Stimulated activated CD8-positive, alpha-beta memory T cell treated with anti-CD3 and anti-CD28 coated beads, Interleukin-12 subunit alpha, Interleukin-12 subunit beta, amount 100 ng/mL, for 1 hour (primary cell): ENCODE measurements around the gene CD300A.
"Not testable (repeated sequence)": the region's sequence is repeated elsewhere in the genome, so short reads cannot be mapped to it uniquely, and the experiment has no call there.

Experiments
- DNase-seq: peaks from one replicate; pipeline ENCODE4 v3.0.0-alpha.2; 2020; ENCODE audit warnings: low read depth

CD300A gene

GRCh38 chr17:74478420-74479100 is 12.1 kb downstream of the CD300A start:
- DNase-seq = no peak

DNA sequence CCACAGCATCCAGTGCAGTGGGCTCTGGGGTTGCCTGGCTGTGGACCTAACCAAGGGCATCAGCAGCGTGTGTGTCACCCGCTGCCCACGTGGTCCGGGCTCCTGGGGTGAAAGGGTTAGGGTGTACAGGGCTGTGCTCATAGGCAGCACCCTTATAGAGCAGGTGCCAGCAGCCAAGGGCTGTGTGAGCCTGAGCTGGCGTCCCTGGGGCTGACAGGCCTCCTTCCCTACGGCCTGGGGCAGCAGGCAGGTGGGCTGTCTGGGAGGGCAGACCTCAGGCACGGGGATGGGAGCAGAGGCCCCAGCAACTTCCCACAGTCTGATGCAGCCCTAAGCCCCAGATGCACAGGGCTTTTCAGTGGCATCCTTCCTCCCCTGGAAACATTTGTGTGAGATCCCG is 13.9 kb downstream of the CD300A start:
- DNase-seq = no peak

DNA sequence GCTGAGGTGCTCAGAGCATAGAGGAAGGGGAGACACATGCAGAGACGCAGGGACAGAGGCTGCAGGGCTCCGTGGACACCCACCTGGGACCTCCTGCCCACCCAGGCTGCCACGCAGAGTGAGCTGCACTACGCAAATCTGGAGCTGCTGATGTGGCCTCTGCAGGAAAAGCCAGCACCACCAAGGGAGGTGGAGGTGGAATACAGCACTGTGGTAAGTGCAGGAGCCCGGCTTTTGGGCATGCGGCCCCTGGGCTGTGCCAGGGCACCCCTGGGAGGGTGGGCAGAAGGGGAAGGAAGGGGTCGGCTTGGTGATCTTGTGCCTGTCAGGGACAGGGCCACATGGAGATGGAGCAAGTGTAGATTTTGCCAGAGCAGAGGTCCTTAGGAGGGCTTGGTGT is 15.2 kb downstream of the CD300A start:
- DNase-seq = no peak

GRCh38 chr17:74484066-74484465 is 17.6 kb downstream of the CD300A start:
- no peak for DNase-seq

DNA sequence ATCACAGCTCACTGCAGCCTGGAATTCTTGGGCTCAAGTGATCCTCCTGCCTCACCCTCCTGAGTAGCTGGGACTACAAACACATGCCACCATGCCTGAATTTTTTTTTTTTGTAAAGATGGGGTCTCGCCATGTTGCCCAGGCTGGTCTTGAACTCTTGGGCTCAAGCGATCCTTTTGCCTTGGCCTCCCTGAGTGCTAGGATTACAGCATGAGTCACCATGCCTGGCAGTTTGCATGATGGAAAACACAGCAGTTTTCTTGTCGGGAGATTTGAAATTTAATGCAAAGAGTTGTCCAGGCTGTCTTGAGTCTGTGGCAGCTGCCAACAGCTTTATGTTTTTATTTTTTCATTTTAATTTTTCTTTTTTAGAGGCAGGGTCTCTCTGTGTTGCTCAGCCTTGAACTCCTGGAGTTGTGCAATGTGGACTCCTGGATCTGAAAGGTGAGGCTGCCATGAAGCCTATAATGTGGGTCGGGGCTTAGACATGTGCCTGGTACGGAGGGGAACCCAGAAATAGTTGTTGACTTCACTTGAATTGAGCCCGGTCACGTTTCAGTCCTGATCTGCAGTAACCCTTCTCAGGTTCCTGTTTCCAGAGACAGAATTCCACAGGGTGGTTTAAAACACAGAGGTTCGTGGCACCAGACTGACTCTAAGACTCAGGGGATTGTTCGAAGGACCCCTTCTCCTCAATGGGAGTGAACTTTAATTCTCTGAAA is 18.7 kb downstream of the CD300A start:
- DNase-seq = no peak

DNA sequence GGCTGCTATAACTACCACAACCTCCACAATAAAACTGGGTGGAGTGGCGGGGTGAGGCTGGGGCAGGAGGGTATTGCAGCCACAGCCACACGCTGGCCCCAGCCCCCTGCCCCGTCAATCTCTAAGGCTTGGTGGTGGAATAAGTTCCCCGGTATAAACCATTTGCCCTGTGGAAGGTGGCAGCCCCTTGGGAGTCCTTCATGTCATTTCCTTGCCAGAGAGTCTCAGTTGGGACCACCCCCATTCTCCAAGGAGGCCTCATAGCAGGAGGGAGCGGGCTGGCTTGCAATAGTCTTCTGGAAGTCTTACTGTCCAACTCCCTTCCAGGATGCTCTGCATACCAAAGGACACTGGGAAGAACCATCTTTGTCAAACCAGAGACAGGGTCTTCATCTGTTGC is 19.4 kb downstream of the CD300A start:
- DNase-seq = no peak

DNA sequence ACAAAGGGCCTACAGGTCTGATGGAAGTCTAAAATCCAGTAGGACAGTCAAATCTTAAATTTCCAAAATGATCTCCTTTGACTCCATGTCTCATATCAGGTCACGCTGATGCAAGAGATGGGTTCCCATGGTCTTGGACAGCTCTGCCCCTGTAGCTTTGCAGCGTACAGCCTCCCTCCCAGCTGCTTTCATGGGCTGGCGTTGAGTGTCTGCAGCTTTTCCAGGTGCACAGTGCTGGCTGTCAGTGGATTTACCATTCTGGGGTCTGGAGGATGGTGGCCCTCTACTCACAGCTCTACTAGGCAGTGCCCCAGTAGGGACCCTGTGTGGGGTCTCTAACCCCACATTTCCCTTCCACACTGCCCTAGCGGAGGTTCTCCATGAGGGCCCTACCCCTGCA is 21.8 kb downstream of the CD300A start:
- not testable (repeated sequence) for DNase-seq

DNA sequence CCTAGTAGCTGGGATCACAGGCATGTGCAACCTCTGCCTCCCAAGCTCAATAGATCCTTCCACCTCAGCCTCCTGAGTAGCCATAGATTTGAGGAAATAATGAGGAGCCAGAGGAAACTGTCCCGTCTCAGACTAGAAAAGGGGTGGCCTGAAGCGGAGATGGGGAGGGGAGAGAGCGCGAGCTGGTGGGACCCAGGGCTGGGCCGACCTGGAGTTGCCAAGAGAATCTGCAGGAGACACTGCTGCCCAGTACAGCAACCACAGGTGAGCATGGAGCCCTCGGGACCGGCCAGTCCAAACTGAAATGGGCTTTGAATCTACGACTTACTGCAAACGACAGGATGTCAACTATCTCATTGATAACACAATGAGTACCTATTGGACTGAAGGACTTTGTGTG is 24.3 kb downstream of the CD300A start:
- no peak for DNase-seq

DNA sequence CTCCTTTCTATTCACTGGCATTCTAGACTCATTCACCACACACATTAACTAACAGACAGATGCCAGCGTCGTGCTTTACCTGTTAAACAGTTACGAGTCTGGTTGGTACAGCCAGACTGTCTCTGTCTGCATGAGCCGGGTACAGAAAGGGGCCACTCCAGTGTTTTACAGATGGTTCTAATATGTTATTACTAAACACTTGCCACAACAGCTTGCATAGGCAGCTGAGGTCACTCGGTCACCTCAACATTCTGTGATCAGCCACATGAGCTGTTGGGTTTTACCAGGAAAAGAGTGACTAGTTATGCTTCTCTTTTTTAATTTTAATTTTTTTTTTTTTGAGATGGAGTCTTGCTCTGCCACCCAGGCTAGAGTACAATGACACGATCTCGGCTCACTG is 25.2 kb downstream of the CD300A start:
- no peak for DNase-seq

GRCh38 chr17:74493331-74493833 is 26.9 kb downstream of the CD300A start:
- DNase-seq = peak; percentile 58

DNA sequence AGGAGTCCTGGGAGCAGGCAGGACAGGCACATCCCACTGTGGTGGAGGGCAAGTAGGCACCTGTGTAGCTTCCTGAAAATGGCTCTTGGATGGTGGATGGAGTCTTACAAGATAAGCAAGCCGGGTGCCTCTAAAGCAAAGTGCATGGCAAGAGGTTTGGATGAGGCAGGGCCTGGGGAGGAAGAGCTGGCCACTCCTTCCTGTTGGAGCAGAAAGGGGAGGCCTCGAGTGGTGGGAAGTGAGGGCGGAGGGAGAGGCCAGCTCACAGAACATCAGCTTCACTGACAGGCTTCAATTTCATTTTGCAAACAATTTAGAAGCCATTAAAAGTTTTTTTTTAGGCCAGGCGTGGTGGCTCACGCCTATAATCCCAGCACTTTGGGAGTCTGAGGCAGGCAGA is 31.0 kb downstream of the CD300A start:
- DNase-seq = no peak

DNA sequence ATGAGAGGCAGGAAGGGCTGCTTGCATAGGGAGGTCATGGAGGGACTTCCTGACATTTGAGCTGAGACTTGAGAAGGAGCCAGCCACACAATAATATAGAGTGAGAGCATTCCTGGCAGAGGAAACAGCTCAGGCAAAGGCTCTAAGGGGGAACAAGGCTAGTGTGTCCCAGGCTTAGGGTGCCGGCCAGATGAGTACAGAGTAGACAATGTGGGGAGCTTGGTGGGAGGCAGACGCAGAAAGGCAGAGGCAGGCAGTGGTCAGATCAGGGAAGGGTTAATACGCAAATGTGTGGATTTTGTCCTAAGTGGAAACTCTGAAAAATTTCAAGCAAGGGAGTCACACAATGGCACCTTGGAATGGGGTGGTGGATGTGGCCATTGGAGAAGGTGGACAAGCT is 33.6 kb downstream of the CD300A start:
- DNase-seq = no peak

DNA sequence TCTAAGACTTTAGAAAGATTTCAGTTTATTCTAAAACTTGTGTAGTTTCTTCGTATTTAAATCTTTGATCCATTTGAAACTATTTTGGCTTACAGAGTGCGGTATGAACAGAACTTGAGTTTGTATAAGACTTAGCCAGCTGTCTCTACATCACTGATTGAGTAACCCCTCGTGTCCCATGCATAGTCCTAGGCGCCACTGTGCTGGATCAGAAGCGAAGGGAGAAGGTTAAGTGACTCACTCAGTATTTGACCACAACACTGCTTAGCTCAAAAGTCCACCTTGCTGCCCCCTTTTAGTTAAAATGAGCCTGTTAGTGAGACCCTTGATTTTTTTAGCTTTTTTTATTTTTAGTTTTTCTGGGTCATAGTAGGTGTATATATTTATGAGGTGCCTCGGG is 36.4 kb downstream of the CD300A start:
- DNase-seq = no peak

DNA sequence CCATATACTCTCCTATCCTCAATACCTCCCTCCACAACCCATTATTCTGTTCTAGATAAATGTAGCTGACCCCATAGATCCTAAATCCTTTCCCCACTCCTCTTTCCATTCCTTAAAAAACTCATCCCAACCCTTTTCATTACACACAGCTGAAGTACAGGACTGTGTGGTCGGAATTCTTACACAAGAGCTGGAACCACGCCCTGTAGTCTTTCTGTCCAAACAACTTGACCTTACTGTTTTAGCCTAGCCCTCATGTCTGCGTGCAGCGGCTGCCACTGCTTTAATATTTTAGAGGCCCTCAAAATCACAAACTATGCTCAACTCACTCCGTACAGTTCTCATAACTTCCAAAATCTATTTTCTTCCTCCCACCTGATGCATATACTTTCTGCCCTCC is 37.5 kb downstream of the CD300A start:
- not testable (repeated sequence) for DNase-seq

DNA sequence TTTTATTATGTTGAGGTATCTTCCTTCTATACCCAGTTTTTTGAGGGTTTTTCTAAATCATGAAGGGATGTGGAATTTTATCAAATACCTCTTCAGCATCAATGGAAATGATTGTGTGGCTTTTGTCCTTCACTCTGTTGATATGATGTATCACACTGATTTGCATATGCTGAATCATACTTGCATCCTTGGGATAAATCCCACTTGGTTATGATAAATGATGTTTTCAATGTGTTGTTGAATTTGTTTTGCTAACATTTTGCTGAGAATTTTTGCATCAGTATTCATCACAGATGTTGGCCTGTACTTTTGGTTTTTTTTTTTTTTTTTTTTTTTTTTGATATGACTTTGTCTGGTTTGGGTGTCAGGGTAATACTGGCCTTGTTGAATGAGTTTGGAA is 41.7 kb downstream of the CD300A start:
- no peak for DNase-seq

GRCh38 chr17:74512036-74512435 is 45.6 kb downstream of the CD300A start:
- DNase-seq = no peak

DNA sequence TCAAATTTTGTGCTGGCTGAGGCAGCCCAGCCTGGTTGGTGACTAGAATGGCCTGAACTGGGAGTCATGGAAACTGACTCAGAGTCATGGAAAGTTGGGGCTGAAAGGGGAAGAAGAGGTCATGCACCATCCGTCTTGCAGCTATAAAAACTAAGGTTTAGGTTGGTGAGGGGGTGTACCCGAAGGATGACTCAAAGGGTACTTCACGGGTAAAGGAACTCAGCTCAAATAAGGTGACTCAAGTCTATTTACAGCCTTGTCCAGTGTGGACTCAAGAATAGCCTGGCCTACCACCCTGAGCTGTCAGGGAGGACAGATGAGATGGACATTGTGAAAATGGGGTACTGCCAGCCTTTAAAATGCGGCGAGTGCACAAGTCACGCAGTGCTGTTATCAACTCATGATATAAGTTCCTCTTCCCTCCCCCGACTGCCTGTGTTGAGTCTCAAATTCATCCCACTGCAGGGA is 46.2 kb downstream of the CD300A start:
- no peak for DNase-seq

DNA sequence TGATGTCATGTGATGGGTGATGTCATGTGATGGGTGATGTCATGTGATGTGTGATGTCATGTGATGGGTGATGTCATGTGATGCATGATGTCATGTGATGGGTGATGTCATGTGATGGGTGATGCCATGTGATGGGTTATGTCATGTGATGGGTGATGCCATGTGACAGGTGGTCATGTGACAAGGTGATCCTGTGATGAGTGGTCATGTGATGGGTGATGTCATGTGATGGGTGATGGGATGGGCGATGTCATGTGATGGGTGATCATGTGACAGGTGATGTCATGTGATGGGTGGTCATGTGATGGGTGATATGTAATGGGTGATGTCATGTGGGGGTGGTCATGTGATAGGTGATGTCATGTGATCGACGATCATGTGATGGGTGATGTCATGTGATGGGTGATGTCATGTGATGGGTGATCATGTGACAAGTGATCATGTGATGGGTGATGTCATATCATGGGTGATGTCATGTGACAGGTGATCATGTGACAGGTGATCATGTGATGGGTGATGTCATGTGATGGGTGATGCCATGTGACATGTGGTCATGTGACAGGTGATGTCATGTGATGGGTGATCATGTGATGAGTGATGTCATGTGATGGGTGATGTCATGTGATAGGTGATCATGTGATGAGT is 47.7 kb downstream of the CD300A start:
- DNase-seq = peak; percentile 28

GRCh38 chr17:74514632-74515334 is 48.3 kb downstream of the CD300A start:
- no peak for DNase-seq

- no peak for DNase-seq
Measured at GRCh38 chr17:74515941-74516340, 49.5 kb downstream of the CD300A start.

DNA sequence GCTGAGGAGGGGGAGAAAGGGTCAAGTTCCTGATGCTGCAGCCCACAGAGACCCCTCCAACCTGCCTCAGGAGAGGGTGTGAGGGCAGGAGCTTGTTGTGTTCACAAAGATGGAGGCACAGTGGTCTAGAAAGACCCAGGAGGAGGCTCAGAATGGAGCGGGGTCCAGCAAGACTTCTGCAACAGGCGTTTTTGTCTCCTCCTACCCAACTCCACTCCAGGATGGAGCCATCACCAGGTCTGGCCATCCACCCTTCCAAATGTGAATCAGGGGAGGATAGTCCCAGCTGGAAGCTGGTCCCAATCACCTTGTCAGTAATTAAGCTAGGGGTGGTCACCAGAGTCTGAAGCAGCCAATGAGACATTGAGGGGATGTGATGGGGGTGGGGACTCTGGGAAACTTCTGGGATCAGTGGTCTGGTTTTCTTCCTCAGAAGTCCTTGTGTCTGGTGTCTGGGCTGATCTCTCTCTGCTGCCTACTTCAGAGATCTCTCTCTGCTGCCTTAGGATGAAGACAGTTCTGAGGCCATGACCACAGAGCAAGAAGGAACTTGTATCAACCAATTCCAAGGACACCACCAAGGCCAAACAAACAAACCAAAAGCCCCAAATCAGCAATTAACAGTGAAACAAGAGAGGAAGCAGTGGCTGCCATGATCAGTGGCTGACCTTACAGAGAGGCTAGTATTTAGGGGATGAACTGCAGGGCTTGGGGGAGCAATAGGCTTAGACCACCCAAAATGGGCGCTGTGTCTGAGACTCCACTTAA is 50.3 kb downstream of the CD300A start:
- DNase-seq = no peak
